Glomerular visceral epithelial cell (primary cell): ENCODE measurements around the gene DIO3.

Source experiments
- DNase-seq: peaks from one replicate; pipeline ENCODE4 v3.0.0-alpha.2; 2016; ENCODE audit errors: extremely low spot score

Gene DIO3

GRCh38 chr14:101598571-101599233 is 37.4 kb downstream of the DIO3 start:
- no peak for DNase-seq

GRCh38 chr14:101599234-101599885 is 38.1 kb downstream of the DIO3 start:
- no peak for DNase-seq

- DNase-seq, result no peak
These were observed 39.1 kb downstream of the DIO3 start for GRCh38 chr14:101600336-101600890.

- no peak for DNase-seq
These were observed 39.8 kb downstream of the DIO3 start for GRCh38 chr14:101600891-101601605.

- DNase-seq, result no peak
These were observed 40.5 kb downstream of the DIO3 start for GRCh38 chr14:101601606-101602465.

GRCh38 chr14:101602466-101602840 is 41.2 kb downstream of the DIO3 start:
- no peak for DNase-seq

GRCh38 chr14:101603096-101603495 is 41.8 kb downstream of the DIO3 start:
- no peak for DNase-seq

GRCh38 chr14:101604228-101604934 is 43.1 kb downstream of the DIO3 start:
- DNase-seq, result no peak

- no peak for DNase-seq
These were observed 43.9 kb downstream of the DIO3 start for GRCh38 chr14:101604935-101605780.

- no peak for DNase-seq
These were observed 44.5 kb downstream of the DIO3 start for GRCh38 chr14:101605836-101606235.
